Activated CD8-positive, alpha-beta memory T cell treated with anti-CD3 and anti-CD28 coated beads for 36 hours (primary cell): ENCODE measurements around the gene APEX1. TPM values are rescaled to one million over a fixed set of nuclear protein-coding genes. Genes with fewer than 3 reads are reported as not detected.

ENCODE experiments used
- CTCF ChIA-PET: fragments of 350-600 bp; sonication (Branson Sonifier 250); formaldehyde crosslinking; loops from one replicate; lab custom pipeline; 2021; ENCODE audit warnings: antibody characterized with exemption; lab: Charles Lee
- POLR2A ChIA-PET: fragments of 350-600 bp; sonication (Branson Sonifier 250); formaldehyde crosslinking; loops from one replicate; lab custom pipeline; 2021; ENCODE audit warnings: antibody characterized with exemption; lab: Charles Lee
- total RNA-seq, 2 experiments: library from RNA; stranded (reverse); gene quantifications; one replicate each; pipeline ENCODE4 v1.2.3, GENCODE V29; 2021

The APEX1 gene
- total RNA-seq, result 100 to 1,000 TPM; 243 to 246 TPM

DNA sequence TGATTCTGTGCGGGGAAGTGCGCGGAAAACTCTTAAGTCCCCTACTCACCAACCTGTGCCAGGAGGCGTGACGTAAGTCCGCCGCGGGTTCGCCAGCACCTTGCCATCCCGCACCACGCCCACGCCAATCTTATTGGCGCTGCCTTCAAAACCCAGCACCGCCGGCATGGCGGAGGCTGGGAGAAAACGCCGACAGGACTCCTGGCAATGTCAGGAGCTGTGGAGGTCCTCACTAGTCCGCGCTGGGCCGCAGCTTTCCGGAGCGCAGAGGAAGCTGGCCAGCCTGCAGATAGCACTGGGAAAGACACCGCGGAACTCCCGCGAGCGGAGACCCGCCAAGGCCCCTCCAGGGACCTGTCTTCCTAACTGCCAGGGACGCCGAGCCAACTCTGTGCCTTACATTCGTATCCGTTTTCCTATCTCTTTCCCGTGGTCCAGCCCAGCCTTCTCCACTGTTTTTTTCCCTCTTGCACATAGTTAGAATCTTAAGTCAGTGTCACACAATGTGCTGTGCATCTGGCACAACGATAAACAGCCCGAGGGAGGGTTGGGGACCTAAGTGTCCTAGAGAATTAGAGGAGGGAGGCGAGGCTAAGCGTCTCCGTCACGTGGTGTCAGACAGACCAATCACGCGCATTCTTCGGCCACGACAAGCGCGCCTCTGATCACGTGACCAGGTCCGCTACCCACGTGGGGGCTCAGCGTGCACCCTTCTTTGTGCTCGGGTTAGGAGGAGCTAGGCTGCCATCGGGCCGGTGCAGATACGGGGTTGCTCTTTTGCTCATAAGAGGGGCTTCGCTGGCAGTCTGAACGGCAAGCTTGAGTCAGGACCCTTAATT lies at the start of gene APEX1, which contains the start of gene OSGEP:
Gene APEX1, plus strand, starts transcription at position 711 of the 839 bp plus-strand sequence. CDS start 420 bp downstream, outside the sequence.
Gene OSGEP, minus strand, starts transcription at position 297 of the 839 bp plus-strand sequence. Its CDS starts 129 bp downstream, at position 168.
- ChIA-PET CTCF (interaction anchor here (1.8 to 2.1 kb wide), 3 partner anchors 15 to 111 kb away, joined by 4 to 21 read pairs (median 8); partner anchors contain the start of genes PARP2 and PNP), POLR2A (interaction anchor here (0.5 to 2.7 kb wide), 9 partner anchors 11 to 538 kb away, joined by 3 to 32 read pairs (median 4); partner anchors contain the start of genes PARP2, PNP and TEP1)

DNA sequence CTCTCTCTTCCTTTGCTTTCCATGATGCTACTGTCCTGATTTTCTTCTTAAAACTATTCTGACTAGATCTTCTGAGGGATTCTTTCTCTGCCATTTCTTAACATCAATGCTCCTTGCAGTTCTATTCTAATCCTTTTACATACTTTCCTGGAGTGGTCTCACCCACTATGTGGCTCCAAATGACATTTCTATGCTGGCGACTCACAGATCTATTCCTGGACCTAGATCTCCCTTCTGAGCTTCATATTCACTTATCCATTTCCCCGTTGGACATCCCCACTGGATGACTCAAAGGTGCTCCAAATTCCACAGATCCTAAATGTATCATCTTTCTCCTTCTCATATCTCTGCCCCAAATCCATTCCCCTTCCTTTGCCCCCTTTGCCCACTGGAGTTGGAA lies 45.8 kb upstream of the APEX1 start:
- CTCF ChIA-PET, result no interaction called here
- POLR2A ChIA-PET, result no interaction called here

DNA sequence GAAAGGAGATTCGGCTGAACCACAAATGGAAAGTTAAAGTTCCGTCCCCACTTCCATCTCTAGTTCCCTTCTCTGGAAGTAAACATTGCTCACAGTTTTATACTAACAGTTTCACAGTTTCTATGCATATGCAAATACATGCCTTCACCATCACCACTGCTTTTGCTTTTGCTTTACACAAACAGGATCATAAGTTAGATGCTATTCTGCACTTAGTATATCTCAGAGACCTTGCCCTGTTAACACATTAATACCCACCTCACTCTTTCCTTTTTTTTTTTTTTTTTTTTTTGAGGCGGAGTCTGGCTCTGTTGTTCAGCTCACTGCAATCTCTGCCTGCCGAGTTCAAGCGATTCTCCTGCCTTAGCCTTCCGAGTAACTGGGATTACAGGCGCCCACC lies 42.6 kb upstream of the APEX1 start:
- POLR2A ChIA-PET, result interaction anchor here (0.6 to 2.4 kb wide), 5 partner anchors 43 to 311 kb away, joined by 3 to 15 read pairs (median 5); partner anchors contain the start of genes APEX1, PARP2 and PNP
- CTCF ChIA-PET, result interaction anchor here (1.1 to 1.9 kb wide), 2 partner anchors 11 to 69 kb away, joined by 5 read pairs; partner anchors contain the start of gene PARP2

DNA sequence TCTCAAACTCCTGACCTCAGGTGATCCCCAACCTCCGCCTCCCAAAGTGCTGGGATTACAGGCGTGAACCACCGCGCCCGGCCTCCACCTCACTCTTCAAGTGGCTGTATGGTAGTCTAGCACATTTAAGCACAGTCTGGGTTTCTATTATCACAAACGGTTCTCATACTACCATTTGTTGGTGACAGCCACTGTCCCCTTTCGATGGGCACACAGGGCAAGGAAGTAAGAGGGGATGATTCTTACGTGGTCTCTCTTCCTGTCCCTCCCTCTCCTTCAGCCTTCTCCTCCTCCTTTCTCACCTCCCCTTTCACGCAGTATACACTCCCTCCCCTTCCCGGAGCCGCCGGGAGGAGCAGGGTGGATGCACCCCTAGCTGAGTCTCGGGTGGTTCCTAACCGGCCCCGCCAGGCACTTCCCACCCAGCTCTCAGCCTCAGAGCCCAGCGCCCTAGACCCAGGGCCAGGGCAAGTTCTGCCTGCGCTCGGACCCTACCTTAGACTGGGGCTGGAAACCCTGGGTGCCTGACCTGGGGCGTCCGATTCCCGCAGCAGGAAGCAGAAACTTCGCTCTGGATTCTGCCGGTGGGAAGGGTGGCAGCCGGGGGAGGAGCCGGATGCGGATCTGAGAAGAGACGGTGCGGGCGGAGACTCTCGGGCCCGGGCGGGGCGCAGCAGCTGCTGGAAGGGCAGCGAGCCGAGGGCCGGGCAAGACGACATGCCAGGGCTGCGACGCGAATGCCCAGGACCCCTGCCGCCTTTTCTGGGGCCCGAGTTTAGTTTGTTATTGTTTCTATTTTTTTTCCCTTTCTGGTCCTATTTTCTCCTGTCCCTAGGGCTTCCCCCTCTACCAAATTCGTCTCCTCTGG lies 41.9 kb upstream of the APEX1 start, which contains the start of gene TEP1:
Gene TEP1, minus strand, starts transcription at position 626 of the 868 bp plus-strand sequence. CDS start 5,062 bp downstream, outside the sequence.
- CTCF ChIA-PET, result interaction anchor here (1.1 to 1.9 kb wide), 5 partner anchors 8 to 85 kb away, joined by 3 to 5 read pairs (median 3); partner anchors contain the start of gene PARP2
- POLR2A ChIA-PET, result interaction anchor here (0.6 to 2.4 kb wide), 6 partner anchors 42 to 310 kb away, joined by 3 to 15 read pairs (median 4); partner anchors contain the start of genes APEX1, PARP2 and PNP

DNA sequence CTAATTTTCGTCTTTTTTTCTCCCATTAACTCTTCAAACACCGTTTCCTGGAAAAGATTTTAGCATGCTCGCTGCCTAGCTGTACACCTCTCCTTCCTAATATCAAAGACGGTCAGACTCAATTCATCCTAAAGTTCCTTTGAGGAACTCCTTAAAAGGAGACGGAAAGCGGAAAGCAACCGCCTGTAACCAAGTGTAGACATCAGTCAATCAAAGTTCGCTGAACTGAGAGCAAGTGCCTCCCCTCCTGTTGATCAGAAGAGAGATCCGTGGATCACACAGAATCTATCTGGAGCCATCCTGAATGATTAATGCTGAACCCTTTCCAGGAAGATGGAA lies 41.3 kb upstream of the APEX1 start:
- POLR2A ChIA-PET, result interaction anchor here (0.6 to 2.4 kb wide), 4 partner anchors 42 to 73 kb away, joined by 3 to 15 read pairs (median 6); partner anchors contain the start of genes APEX1, PARP2 and PNP

DNA sequence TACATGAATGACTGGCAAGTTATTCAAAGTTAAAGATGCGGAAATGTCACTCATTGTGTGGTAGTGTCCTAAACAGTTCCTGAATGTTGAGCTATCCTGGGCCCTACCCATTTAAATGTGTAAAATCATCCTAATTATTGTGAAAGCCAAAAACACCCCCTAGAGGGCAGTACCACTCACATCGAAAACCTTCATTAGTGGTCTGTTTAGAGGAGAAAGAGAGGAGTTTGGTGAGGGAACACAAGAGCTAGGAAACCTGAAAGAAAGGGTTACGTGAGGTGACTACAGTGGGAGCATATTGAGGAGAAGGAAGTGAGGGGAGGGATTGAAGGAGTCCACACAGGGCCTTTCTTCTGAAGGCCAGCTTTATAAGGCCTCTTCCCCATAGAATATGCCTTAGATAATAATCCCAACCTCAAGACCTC lies 39.2 kb upstream of the APEX1 start:
- POLR2A ChIA-PET, result interaction anchor here (0.5 to 1.1 kb wide), 2 partner anchors 13 to 40 kb away, joined by 3 to 4 read pairs; partner anchors contain the start of gene APEX1
- CTCF ChIA-PET, result interaction anchor here (0.7 to 2.8 kb wide), 15 partner anchors 9 to 194 kb away, joined by 3 to 21 read pairs (median 4); partner anchors contain the start of genes APEX1 and PIP4P1

More for the DNA sequence above, 41.3 kb upstream of the APEX1 start:
- CTCF ChIA-PET, result interaction anchor here (1.1 to 2.8 kb wide), 6 partner anchors 9 to 86 kb away, joined by 3 to 21 read pairs (median 4); partner anchors contain the start of genes APEX1 and PARP2

DNA sequence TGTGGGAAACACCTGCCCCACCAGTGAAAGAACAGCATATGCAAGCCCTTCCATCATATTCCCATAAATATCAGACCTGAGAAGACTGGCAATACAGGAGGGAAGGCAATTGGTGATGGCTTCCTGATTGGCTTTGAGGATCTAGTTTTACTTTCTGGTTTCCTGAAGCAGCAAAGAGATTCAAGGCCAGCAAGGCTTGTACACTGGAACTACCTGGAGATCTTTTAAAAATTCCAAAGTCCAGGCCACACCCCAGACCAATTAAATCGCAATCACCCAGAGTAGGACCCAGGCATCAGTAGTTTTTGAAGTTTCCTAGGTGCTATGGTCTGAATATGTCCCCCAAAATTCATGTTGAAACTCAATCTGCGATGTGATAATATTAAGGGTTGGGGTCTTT lies 38.8 kb upstream of the APEX1 start:
- POLR2A ChIA-PET, result interaction anchor here (0.5 to 1.1 kb wide), 2 partner anchors 13 to 39 kb away, joined by 3 to 4 read pairs; partner anchors contain the start of gene APEX1

DNA sequence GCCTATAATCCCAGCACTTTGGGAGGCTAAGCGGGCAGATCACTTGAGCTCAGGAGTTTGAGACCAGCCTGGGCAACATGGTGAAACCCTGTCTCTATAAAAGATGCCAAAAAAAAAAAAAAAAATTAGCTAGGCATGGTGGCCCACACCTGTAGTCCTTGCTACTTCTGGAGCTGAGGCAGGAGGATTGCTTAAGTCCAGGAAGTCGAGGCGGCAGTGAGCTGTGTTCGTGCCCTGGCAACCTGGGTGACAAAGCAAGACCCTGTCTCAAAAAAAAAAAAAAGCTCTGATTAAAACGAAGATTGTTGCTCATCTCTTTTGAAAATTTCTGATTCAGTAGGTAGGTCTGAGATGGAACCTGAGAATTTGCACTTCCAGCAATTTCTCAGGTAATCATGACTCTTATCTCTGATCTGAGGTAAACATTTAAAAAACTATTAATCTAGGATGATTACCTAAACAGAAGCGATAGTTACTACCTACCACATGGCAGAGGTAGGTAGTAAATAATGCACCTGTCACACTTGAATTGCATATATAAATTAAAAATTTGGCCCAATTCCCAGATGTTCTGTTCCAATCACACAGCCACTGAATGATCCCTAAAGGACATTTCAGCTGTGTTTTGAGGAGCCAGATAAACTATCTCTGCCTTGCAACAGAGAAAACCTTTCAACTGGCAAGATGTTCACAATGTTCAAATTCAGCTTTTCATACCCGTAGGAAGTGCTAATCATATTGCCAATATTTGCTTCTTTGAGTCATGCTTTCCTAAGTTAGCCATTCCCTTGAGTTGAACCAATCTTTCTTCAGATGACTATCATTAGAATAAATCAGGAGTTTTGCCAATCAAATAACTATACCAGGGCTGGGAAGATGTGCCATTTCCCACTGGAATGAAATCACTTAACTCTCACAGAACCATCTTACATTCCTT lies 37.5 kb upstream of the APEX1 start:
- CTCF ChIA-PET, result interaction anchor here (0.6 to 0.7 kb wide), 3 partner anchors 15 to 686 kb away, joined by 3 read pairs; no protein-coding TSS in a partner anchor
- POLR2A ChIA-PET, result no interaction called here

More for the DNA sequence above, 38.8 kb upstream of the APEX1 start:
- CTCF ChIA-PET, result interaction anchor here (1.0 to 2.8 kb wide), 13 partner anchors 9 to 194 kb away, joined by 3 to 21 read pairs (median 4); partner anchors contain the start of genes APEX1 and PIP4P1

DNA sequence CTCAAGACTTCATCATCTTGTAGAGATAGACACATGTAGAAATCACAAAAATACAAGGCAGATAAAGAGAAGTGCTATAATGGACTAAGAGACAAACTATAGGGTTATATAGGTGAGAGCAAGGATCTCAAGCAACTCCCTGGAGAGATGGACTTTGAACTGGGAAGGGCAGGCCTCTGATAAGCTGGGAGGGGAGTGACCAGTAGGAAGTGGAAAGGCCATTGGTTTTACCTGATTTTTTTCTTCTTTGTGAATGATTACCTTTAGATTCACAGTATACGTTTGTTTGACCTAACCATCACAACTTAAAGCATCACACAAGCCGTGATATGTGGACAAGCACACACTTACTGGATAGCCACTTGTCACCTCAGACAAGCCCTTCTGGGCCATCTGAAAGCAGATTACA lies 36.5 kb upstream of the APEX1 start:
- ChIA-PET POLR2A (no interaction called here), CTCF (no interaction called here)

DNA sequence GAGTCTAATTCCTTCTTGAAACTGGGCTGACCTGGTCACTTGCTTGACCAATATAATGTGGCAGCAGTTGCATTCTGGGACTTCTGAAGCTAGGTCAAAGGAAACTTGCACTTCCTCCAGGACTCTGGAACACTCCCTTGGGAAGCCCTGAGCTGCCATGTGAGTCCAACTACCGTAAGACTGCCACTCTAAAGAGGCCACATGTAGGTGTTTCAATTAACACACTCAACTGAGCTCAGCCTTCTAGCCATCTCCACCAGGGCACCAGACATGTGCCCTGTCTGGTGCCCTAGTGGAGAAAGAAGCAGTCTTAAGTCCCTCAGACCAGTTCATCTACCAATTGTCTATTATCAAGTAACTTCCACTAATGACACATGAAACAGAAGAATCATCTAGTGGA lies 35.6 kb upstream of the APEX1 start:
- ChIA-PET POLR2A (interaction anchor here (0.5 kb wide), 1 partner anchor 77 kb away, joined by 5 read pairs; no protein-coding TSS in a partner anchor), CTCF (interaction anchor here (1.1 kb wide), 1 partner anchor 191 kb away, joined by 3 read pairs; no protein-coding TSS in a partner anchor)

DNA sequence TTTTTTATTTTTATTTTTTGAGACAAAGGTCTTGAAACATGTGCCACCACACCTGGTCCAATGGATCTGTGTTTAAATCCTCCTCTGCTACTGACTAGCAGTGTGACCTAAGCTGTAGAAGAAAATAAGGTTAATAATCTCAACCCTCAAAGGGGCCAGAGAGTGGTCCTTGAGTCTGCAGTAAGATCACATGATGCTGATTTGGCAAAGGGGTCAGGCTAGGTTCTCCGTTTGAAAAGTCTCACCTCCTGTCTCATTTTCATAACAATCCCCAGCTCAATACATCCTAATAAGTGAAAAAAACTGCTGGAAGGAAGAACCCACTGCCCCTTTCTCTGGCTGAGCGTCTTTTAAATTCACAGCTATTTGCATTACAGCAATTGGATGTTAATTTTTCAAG lies 33.8 kb upstream of the APEX1 start:
- ChIA-PET POLR2A (no interaction called here), CTCF (no interaction called here)

DNA sequence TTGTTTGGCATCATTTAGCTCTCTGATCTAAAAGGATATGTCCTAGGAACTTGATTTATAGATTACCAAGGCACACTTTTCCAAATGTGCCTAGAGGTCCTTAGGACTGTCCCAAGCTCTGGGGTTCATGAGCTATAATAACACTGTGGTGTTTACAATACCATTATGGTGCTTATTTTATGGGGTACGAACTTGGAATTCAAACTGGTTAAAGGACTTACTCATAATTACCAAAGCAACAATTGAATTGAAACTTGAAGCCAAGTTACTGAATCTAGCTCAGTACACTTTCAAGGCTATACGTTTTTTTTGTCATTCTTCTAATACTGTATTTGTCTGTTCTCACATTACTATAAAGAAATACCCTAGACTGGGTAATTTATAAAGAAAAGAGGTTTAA lies 32.1 kb upstream of the APEX1 start:
- POLR2A ChIA-PET, result no interaction called here
- CTCF ChIA-PET, result interaction anchor here (0.6 to 1.1 kb wide), 2 partner anchors 66 to 124 kb away, joined by 3 read pairs; no protein-coding TSS in a partner anchor

DNA sequence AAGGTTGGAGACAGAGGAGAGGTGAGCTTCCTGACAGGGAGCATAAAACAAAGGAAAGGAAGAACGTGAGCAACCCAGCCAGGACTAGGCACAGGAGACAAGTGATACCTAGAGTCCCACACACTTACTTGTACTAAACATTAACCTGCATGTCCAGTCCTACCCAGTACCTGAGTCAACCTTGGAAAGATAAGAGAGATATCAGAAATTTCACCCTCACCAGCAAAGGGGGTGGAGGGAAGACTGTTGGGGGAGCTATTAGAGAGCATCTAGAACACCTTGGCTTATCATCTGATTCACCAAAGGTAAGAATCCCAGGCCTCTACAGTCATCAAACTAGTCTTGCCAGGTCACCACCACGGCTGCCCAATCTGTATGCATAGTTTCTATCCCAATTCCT lies 30.2 kb upstream of the APEX1 start:
- POLR2A ChIA-PET, result no interaction called here
- CTCF ChIA-PET, result interaction anchor here (2.1 kb wide), 1 partner anchor 9 kb away, joined by 9 read pairs; no protein-coding TSS in a partner anchor

DNA sequence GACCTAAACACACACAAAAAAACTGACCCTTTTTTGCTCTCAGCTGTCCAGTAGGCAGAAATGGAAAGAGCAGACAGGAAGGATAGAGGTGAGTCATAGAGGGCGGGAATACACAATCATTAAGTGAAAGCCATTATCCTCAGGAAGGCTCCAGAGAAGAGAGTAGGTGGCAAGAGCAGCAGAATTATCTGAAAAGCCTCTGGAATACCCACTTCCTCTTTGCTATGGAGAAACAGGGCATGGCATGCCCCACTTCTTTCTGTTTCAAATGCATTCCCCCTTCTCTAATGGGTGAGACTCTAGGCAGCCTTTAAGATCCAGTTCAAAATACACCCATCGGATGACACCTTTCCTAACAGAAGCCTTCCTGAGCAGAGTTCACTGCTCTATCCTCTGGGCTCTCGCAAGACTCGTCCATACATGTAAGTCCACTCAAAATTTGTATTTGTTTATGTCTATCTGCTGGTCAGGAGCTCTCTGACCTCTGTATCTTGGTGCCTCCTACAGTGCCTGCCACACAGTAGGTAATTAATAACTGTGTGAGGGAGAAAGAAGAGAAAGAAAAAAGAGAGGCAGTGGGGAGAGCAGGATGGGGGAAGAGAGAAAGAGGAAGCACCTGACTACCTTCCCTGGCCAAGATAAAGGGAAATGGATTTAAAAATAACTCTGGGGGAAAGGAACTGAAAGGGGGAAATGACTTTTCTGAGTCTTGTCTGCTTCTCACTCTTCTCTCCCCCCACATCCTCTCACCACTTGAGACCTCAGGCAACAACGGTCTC lies 27.6 kb upstream of the APEX1 start:
- ChIA-PET CTCF (interaction anchor here (1.9 kb wide), 1 partner anchor 12 kb away, joined by 11 read pairs; no protein-coding TSS in a partner anchor), POLR2A (interaction anchor here (1.1 kb wide), 1 partner anchor 28 kb away, joined by 3 read pairs; the partner anchor contains the start of genes APEX1 and OSGEP)

DNA sequence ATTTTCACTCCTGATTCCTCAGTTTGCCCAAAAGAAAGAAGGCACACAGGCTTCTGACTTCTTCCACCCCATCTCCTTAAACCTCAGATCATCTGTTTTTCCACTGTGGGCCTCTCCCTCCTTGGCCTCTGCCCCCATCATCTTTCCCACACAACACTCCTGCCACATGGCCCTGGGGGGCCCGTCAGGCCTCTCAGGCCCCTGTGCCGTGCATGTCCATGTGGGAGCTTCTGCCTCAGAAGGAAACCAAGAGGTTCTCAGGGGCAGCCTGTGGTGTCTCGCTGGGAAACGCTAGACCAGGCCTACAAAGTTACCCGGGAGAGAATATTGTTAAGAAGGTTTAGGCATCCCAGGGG lies 27.0 kb upstream of the APEX1 start:
- CTCF ChIA-PET, result interaction anchor here (1.9 kb wide), 1 partner anchor 13 kb away, joined by 11 read pairs; no protein-coding TSS in a partner anchor
- POLR2A ChIA-PET, result interaction anchor here (1.1 kb wide), 1 partner anchor 27 kb away, joined by 3 read pairs; the partner anchor contains the start of genes APEX1 and OSGEP

DNA sequence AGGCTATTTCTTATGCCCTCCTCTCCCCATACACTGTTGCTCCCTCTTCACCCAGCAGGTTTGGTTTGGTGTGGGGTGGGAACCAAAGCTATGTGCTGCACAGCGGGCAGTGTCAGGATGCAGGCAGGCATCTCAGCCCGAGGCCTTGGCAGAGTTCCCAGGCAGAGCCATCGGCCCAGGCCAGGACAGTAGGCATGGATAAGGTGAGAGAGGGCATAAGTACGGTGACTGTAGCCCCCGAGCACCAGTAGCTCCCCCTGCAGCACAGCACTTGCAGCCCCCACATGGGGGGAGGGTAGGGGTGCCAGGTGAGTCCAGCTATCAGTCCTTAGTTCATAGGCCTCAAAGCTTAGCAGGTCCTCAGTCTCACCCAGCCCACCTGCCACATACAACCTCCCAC lies 26.2 kb upstream of the APEX1 start:
- ChIA-PET CTCF (interaction anchor here (1.9 kb wide), 1 partner anchor 13 kb away, joined by 11 read pairs; no protein-coding TSS in a partner anchor), POLR2A (interaction anchor here (0.8 kb wide), 1 partner anchor 13 kb away, joined by 3 read pairs; no protein-coding TSS in a partner anchor)
